GM23338 (cell line): ENCODE results near the gene MAT2A. TPM values are rescaled to one million over a fixed set of nuclear protein-coding genes. Genes with fewer than 3 reads are reported as not detected.

Source experiments
- ATAC-seq: fragments of 200-7000 bp; cut with Tn5 transposase; 3 replicates; pipeline ENCODE4 v1.9.1; 2020
- DNase-seq: peaks from one replicate; pipeline ENCODE4 v3.0.0-alpha.2; 2015; ENCODE audit warnings: low spot score
- H2AFZ ChIP-seq: fragments of 200-600 bp; sonication (generic); 2 replicates; pipeline ENCODE4 v1.8.0; 2016; ENCODE audit warnings: antibody characterized with exemption, mild to moderate bottlenecking, moderate library complexity
- H3F3A ChIP-seq: fragments of 200-600 bp; sonication (generic); replicated peaks from 2 replicates; pipeline ENCODE4 v1.8.0; 2017; ENCODE audit warnings: antibody characterized with exemption, mixed run types, low read depth
- H3K27ac ChIP-seq: fragments of 200-600 bp; sonication (generic); 2 replicates; pipeline ENCODE4 v1.6.1; 2016; ENCODE audit warnings: low read depth
- H3K27me3 ChIP-seq: fragments of 200-600 bp; sonication (generic); 2 replicates; pipeline ENCODE4 v1.8.0; 2016; ENCODE audit warnings: mild to moderate bottlenecking, mixed run types, moderate library complexity; ENCODE audit not compliant: insufficient read depth
- H3K36me3 ChIP-seq: fragments of 200-600 bp; sonication (generic); 2 replicates; pipeline ENCODE4 v1.8.0; 2016; ENCODE audit warnings: mild to moderate bottlenecking; ENCODE audit not compliant: insufficient read depth
- H3K4me1 ChIP-seq: fragments of 200-600 bp; sonication (generic); 2 replicates; pipeline ENCODE4 v1.8.0; 2016; ENCODE audit warnings: mild to moderate bottlenecking, moderate library complexity; ENCODE audit not compliant: insufficient read depth
- H3K4me2 ChIP-seq: fragments of 200-600 bp; sonication (generic); 2 replicates; pipeline ENCODE4 v1.7.1; 2017; ENCODE audit warnings: mixed run types
- H3K4me3 ChIP-seq: fragments of 200-600 bp; sonication (generic); 2 replicates; pipeline ENCODE4 v1.6.1; 2016; ENCODE audit warnings: mixed run types
- H3K79me2 ChIP-seq: fragments of 200-600 bp; sonication (generic); replicated peaks from 2 replicates; pipeline ENCODE4 v1.8.0; 2017; ENCODE audit warnings: mild to moderate bottlenecking; ENCODE audit not compliant: insufficient read depth
- H3K9me2 ChIP-seq: fragments of 200-600 bp; sonication (generic); 2 replicates; pipeline ENCODE4 v1.8.0; 2017; ENCODE audit not compliant: insufficient read depth
- H4K20me1 ChIP-seq: fragments of 200-600 bp; sonication (generic); replicated peaks from 2 replicates; pipeline ENCODE4 v1.8.0; 2017; ENCODE audit warnings: mild to moderate bottlenecking; ENCODE audit not compliant: insufficient read depth
- H3K27ac Mint-ChIP-seq: 2 replicates; pipeline ENCODE4 v1.8.0; 2020; ENCODE audit warnings: inconsistent platforms, mild to moderate bottlenecking, moderate library complexity, mixed read lengths
- H3K27me3 Mint-ChIP-seq: 3 replicates; pipeline ENCODE4 v1.8.0; 2022; ENCODE audit warnings: low read depth, mild to moderate bottlenecking, moderate library complexity, mixed read lengths, inconsistent platforms; ENCODE audit not compliant: insufficient read depth, poor library complexity
- H3K36me3 Mint-ChIP-seq: 3 replicates; pipeline ENCODE4 v1.8.0; 2021; ENCODE audit warnings: low read depth, mild to moderate bottlenecking, inconsistent platforms, moderate library complexity, mixed read lengths
- H3K4me1 Mint-ChIP-seq: 3 replicates; pipeline ENCODE4 v1.8.0; 2020; ENCODE audit warnings: mild to moderate bottlenecking, inconsistent platforms, mixed read lengths
- H3K4me3 Mint-ChIP-seq: 3 replicates; pipeline ENCODE4 v1.8.0; 2021; ENCODE audit warnings: moderate library complexity, mild to moderate bottlenecking, inconsistent platforms, mixed read lengths
- H3K9me3 Mint-ChIP-seq: 3 replicates; pipeline ENCODE4 v1.8.0; 2020; ENCODE audit warnings: moderate library complexity, mild to moderate bottlenecking, inconsistent platforms, mixed read lengths
- CREB1 ChIP-seq: fragments of 250-450 bp; sonication (Bioruptor Pico); IDR thresholded peaks from 2 replicates; pipeline ENCODE4 v1.5.0; 2020; ENCODE audit warnings: low read depth, mild to moderate bottlenecking, moderate library complexity
- ETS1 ChIP-seq: IDR thresholded peaks from 2 replicates; pipeline ENCODE4 v1.6.1; 2016; ENCODE audit warnings: antibody characterized with exemption
- EZH2 ChIP-seq: fragments of 200-600 bp; sonication (generic); IDR thresholded peaks from one replicate; pipeline ENCODE4 v1.8.0; 2017; ENCODE audit warnings: antibody characterized with exemption, mild to moderate bottlenecking, low read depth; ENCODE audit not compliant: unreplicated experiment
- EZH2phosphoT487 ChIP-seq: fragments of 200-600 bp; sonication (generic); IDR thresholded peaks from one replicate; pipeline ENCODE4 v1.8.1; 2018; ENCODE audit warnings: antibody characterized with exemption; ENCODE audit not compliant: unreplicated experiment
- JUNB ChIP-seq: IDR thresholded peaks from one replicate; pipeline ENCODE4 v1.6.1; 2016; ENCODE audit warnings: antibody characterized with exemption; ENCODE audit not compliant: unreplicated experiment
- NANOG ChIP-seq: IDR thresholded peaks from 2 replicates; pipeline ENCODE4 v1.6.1; 2016; ENCODE audit warnings: antibody characterized with exemption, borderline replicate concordance
- POLR2AphosphoS5 ChIP-seq: IDR thresholded peaks from 2 replicates; pipeline ENCODE4 v1.6.1; 2016; ENCODE audit warnings: antibody characterized with exemption, low read depth
- REST ChIP-seq: IDR thresholded peaks from one replicate; pipeline ENCODE4 v1.6.1; 2018; ENCODE audit warnings: antibody characterized with exemption; ENCODE audit not compliant: unreplicated experiment
- STAT1 ChIP-seq: IDR thresholded peaks from one replicate; pipeline ENCODE4 v1.6.1; 2016; ENCODE audit warnings: antibody characterized with exemption; ENCODE audit not compliant: unreplicated experiment
- ZNF114 ChIP-seq: fragments of 250-450 bp; sonication (Bioruptor Pico); IDR thresholded peaks from 2 replicates; pipeline ENCODE4 v1.5.0; 2020; ENCODE audit warnings: mild to moderate bottlenecking, moderate library complexity
- ZNF331 ChIP-seq: fragments of 250-450 bp; sonication (Bioruptor Pico); IDR thresholded peaks from 2 replicates; pipeline ENCODE4 v1.5.0; 2020; ENCODE audit warnings: low read depth, mild to moderate bottlenecking, moderate library complexity
- ZNF462 ChIP-seq: fragments of 250-450 bp; sonication (Bioruptor Pico); IDR thresholded peaks from 2 replicates; pipeline ENCODE4 v1.5.0; 2020; ENCODE audit warnings: mild to moderate bottlenecking, moderate library complexity
- polyA plus RNA-seq: library from polyadenylated mRNA; unstranded; fragments of >200 nt; fragmentation: Nextera tagmentation; extraction: Ambion mirVana; gene quantifications from 2 replicates; pipeline ENCODE4 v1.2.1, GENCODE V29; 2016
- total RNA-seq: library from RNA; depleted of rRNA; stranded (reverse); fragments of >200 nt; shearing (Covaris generic); gene quantifications from 2 replicates; pipeline ENCODE4 v1.2.3, GENCODE V29; 2014

MAT2A gene
- total and polyA plus RNA-seq, 2 experiments from 2014 or later = 105 to 232 TPM

GRCh38 chr2:85564144-85564563 lies 25.2 kb downstream of the MAT2A start:
- Mint-ChIP-seq H3K9me3 (no peaks in the 10 kb centered on the region; the same call in 2 of the 3 replicates), H3K27ac (no peak overlapping the region), H3K36me3 (no peaks in the 10 kb centered on the region), H3K27me3 (peaks cover 1% of the 10 kb centered on the region), H3K4me3 (no peak overlapping the region), H3K4me1 (peaks cover 7% of the 10 kb centered on the region; the same call in 2 of the 3 replicates)
- H3K36me3 ChIP-seq = peaks cover 2% of the 10 kb centered on the region; the same call in 1 of the 2 replicates
- peaks cover 17% of the 10 kb centered on the region for H3K79me2 ChIP-seq
- no peaks in the 10 kb centered on the region for H3K9me2 ChIP-seq
- H4K20me1 ChIP-seq = no peaks in the 10 kb centered on the region
- no peaks in the 10 kb centered on the region; the same call in none of the 2 replicates for H3F3A ChIP-seq
- DNase-seq (no peak), ATAC-seq (no peak)
- H3K27me3 ChIP-seq = peaks cover 9% of the 10 kb centered on the region; the same call in 1 of the 2 replicates
- H2AFZ ChIP-seq = no peak overlapping the region
- no peak for TF ChIP-seq REST
- TF ChIP-seq ZNF114 (CRISPR knock-in tag) = no peak
- no peak for TF ChIP-seq ZNF331 (CRISPR knock-in tag)
- no peak for TF ChIP-seq ETS1
- no peak for TF ChIP-seq NANOG
- TF ChIP-seq ZNF462 (CRISPR knock-in tag) = no peak
- no peak for TF ChIP-seq EZH2
- no peak for TF ChIP-seq JUNB
- TF ChIP-seq POLR2AphosphoS5 = no peak
- TF ChIP-seq CREB1 = no peak
- TF ChIP-seq STAT1 = no peak
- TF ChIP-seq EZH2phosphoT487 = no peak
- no peak overlapping the region for H3K27ac ChIP-seq
- no peak overlapping the region for H3K4me2 ChIP-seq
- H3K4me3 ChIP-seq = no peak overlapping the region
- peaks cover 8% of the 10 kb centered on the region; the same call in 1 of the 2 replicates for H3K4me1 ChIP-seq
